Stimulated activated CD8-positive, alpha-beta memory T cell treated with anti-CD3 and anti-CD28 coated beads, Interleukin-2, amount 100 ng/mL, for 1 hour (primary cell): ENCODE data around the gene TELO2.
"Not testable (repeated sequence)": the region's sequence is repeated elsewhere in the genome, so short reads cannot be mapped to it uniquely, and the experiment has no call there.

Experiments
- DNase-seq, 2 donors: peaks; one replicate each; pipeline ENCODE4 v3.0.0-alpha.2; 2020; ENCODE audit warnings: low read depth in 2 of 2

The TELO2 gene

GRCh38 chr16:1457489-1458245 is 35.5 kb upstream of the TELO2 start:
- DNase-seq = no peak

GRCh38 chr16:1458336-1458976 is 34.7 kb upstream of the TELO2 start:
- DNase-seq = no peak

DNA sequence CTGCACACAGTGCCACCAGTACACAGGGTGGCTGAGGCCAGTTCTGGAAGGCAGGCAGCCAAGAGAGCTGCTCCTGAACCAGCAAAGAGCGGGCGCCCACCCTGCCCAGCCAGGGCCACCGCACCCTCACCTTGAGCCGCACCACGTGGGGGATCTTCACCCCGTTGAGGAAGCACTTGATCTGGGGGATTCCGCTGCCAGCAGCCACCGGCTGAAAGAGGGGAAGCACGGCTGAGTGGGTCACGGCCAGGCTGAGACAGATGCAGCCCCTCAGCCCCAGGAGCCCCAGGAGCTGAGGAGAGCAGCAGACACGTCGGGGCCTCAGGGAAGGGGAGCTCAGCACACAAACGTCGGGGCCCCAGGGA is 34.2 kb upstream of the TELO2 start:
- no peak for DNase-seq

GRCh38 chr16:1459967-1460366 is 33.2 kb upstream of the TELO2 start:
- DNase-seq = no peak

DNA sequence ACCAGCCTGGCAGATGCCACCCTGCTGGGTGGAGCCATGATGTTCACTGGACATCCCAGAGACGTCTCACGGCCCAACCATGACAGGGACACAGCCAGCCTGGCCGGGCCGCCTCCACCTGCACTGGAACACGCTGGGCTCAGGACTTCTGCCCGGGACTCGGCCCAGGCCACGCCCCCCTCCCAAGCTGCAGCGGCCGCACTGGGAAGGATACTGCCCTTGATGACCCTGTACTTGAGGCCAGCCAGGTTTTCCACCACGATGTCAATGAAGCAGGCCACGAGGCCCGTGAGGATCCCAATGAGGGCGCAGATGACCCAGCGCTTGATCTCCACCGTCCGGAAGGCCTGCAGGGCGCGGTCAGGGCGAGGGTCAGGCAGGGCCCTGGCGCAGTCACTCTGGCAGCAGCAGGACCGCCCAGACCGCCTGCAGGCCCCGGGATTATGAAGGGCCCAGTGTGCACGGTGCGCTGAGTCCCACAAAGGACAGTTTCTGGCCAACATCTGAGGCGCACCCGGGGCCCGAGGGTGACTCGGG is 32.5 kb upstream of the TELO2 start:
- no peak for DNase-seq

- no peak for DNase-seq
These were observed 32.0 kb upstream of the TELO2 start for GRCh38 chr16:1461146-1461545.

DNA sequence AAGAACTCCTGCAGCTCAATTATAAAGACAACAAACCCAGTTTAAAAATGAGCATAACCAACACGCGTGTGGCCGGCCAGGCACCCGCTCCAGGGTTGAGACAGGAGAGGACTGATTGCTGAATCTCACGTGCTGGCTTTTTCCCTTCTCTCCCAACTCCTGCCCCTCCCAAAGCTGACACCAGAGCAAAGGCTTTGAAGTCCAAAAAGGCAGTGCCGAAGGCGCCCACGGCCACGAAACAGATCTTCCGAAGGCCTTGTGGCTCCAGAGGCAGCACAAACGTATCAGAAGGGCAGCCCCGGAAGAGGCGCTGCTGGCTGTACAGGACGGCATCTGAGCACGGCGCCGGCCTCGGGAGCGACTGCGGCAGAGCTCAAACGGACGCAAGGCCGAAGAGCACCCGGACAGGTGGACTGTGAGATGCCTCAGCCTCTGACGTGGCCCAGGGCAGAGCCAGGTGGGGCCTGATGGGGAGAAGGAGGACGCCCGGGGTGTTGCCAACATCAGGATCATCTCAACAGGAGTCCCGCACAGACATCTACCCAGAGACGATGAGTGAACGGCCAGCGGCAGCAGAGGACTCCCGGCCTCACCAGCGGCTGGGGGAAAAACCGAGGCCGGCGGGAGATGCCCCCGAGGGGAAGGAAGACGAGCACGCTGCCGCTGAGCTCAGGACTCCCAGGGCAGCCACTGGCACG is 28.8 kb upstream of the TELO2 start:
- DNase-seq = no peak

DNA sequence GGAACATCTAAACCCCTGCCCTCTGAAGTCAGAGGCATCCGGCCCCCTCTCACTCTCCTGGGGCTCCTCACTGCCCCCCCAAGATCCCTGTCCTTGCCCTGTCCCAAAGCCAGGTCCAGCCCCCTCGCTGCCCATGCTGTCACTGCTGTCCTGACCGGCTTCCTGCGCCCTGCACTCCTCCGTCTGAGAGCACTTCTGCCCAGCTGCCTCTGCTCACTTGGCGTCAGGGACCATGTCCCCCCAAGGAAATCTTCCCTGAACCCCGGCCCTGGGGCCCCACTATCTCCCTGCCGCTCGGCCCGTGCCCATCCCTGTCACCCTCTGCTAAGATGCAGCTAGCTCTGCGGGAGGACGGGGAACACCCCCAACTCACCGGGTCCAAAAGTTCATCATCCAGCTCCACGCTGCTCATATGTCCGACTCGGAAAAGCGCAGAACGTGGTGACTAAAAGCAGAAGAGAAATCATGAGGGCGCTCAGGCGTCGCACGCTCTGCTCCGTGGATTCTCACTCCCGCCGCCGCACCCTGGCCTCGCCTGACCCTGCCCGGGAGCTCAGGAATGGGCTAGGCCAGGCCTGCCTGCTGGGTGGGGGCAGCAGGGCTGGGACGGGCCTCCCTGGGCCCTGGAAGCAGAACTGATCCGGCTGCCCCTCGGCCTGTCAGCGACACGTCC is 28.1 kb upstream of the TELO2 start:
- DNase-seq = no peak

- DNase-seq = no peak
These were observed 27.6 kb upstream of the TELO2 start for GRCh38 chr16:1465567-1465915.

- no peak for DNase-seq
These were observed 27.1 kb upstream of the TELO2 start for GRCh38 chr16:1466054-1466453.

GRCh38 chr16:1466968-1467521 is 26.1 kb upstream of the TELO2 start:
- DNase-seq = no peak

GRCh38 chr16:1468426-1468810 is 24.7 kb upstream of the TELO2 start:
- no peak for DNase-seq

GRCh38 chr16:1469141-1469540 is 24.0 kb upstream of the TELO2 start:
- not testable (repeated sequence) for DNase-seq

GRCh38 chr16:1469693-1470201 is 23.4 kb upstream of the TELO2 start:
- DNase-seq = no peak

GRCh38 chr16:1470481-1471251 is 22.5 kb upstream of the TELO2 start:
- no peak for DNase-seq

DNA sequence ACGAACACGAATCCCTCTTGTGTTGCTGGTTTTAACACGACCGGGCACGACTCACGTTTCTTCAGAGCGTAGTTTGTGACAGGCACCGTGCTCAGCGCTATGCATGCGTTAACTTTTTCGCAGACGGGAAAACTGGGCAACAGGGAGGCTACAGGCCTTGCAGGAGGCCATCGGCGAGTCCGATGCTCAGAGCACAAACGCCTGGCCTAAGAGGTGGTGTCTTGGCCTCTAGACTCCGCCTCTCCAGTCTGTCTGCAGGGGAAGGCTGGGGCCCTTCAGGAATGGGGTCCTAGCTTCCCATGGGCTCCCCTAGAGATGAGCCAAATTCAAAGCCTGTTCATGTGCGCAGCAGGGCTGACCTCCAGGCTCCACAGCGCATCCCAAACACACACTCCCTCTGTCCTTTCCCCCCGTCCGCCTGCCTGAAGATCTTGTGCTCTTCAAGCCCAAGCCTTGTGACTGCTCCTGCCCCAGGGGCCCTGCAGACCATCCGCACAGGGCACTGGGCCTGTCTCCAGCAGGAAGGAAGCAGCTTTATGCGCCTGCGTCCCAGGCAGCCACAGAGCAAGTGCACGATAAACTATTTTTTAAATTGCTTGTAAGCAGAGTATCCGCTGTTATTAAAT is 21.5 kb upstream of the TELO2 start:
- DNase-seq = no peak

DNA sequence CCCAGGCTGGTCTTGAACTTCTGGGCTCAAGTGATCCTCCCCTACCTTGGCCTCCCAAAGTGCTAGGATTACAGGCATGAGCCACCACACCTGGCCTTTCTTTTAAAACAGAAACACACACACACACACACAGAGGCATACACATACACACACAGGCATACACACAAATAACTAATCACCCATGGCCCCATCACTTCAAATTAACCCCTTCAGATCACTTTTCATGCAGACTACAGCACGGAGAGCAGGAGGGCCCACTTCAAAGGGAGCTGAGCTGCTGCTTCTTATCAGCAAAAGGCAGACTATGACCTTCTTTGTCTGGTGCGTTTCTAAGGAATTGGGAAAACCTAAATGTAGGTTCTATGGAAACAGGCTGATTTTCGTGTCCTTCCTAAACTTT is 20.2 kb upstream of the TELO2 start:
- no peak for DNase-seq

- no peak for DNase-seq
These were observed 18.9 kb upstream of the TELO2 start for GRCh38 chr16:1474082-1474795.

- peak; percentile 70 to 71 for DNase-seq
These were observed 18.2 kb upstream of the TELO2 start, which contains the start of gene CLCN7 for GRCh38 chr16:1474796-1475551. CLCN7 (minus strand) TSS chr16:1475028; CDS start chr16:1474974, 54 bp downstream.
